Measurements from ENCODE around the gene XPNPEP1.

Gene XPNPEP1

DNA sequence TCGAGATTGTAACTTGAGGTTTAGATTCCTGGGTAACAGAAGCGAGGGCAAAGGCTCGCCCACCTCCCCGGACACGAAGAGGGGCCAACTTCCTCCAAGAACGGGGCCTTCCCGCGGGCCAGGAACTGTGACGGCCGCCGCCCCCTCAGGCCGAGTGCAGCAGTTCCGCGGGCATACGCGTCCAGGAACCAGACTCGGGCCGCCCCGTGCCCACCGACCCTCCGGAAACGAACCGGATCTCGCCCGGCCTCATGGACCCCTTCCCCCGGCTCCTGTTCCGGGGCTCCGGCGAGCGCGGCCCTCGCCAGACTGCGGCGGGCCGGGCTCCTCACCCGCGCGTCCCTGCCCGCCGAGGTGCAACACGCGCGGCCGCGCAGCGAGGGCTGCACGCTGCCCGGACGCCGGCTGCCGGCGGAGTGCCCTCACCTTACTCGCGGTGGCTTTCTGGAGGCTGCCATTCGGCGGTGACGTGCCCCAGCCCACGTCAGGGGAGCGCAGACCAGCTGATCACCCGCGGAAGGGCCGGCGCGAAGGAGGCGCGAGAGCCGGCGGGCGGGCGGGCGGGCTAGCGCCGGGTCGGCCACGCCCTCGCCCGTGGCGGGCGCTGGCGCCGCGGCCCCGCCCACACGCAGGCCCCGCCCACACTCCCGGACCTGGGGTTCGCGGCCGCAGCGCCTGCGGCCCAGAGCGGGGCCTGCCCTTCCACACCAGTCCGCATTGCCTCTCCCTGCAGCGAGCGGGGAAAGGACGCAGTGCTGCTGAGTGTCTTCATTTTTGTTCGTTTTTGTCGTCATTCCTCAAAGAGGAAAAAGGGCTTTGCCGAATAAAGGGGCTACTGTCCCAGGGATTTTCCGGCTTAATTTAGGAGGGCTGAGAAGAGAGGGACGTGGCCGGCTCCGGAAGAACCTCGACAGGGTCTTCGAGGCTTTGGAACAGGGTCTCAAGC, at the start of gene XPNPEP1:
Gene XPNPEP1, minus strand, starts transcription at position 536 of the 946 bp plus-strand sequence. Its CDS starts 78 bp downstream, at position 458.
- DNase-seq = peak; percentile 89

- no peak for DNase-seq
Measured at GRCh38 chr10:109972372-109973001, 49.2 kb upstream of the XPNPEP1 start.

DNA sequence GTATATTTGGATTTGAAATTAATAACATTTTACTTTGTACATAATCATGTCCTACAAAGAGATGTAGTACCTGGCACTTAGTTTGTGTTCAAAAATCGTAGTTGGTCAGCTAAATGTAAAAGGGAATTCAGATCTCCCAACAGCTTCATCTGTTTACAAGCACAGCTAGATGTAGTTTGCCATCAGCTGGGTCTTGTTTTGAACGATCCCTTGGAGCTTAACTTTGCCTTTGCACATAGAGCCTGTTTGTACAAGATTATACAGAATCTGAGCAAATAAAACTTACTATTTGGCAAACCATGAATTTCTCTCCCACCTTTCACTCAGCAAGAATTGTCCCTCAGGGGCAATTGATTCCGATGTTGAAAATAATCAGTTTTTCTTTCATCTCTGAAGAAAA, 48.3 kb upstream of the XPNPEP1 start:
- DNase-seq = no peak

DNA sequence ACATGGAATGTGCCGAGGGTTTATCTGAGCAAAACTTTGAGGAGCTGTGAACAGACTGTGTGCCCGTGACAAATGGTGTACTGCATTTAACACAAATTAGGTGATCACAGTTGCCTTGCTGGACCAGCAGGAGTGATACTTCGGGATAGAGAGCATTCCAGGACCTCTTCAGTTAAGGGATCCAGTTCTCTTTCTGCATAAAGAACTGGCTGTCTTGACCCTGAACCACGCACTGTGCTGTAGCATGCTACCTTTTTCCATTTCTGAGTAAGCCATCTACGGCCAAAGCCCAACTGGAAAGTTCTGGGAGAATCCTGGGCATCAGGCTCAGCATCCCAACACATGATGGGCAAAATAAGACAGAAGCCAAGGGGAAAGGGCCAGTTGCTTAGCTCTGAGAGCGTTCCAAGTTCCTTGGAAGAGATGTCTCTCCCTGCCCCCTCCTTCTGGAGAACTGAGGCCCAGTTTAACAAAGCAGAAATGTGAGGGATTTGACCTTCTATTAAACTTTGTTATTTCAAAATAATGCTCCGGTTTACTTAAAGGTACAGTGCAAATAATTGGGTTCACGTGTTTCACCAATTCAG, 46.5 kb upstream of the XPNPEP1 start:
- no peak for DNase-seq

DNA sequence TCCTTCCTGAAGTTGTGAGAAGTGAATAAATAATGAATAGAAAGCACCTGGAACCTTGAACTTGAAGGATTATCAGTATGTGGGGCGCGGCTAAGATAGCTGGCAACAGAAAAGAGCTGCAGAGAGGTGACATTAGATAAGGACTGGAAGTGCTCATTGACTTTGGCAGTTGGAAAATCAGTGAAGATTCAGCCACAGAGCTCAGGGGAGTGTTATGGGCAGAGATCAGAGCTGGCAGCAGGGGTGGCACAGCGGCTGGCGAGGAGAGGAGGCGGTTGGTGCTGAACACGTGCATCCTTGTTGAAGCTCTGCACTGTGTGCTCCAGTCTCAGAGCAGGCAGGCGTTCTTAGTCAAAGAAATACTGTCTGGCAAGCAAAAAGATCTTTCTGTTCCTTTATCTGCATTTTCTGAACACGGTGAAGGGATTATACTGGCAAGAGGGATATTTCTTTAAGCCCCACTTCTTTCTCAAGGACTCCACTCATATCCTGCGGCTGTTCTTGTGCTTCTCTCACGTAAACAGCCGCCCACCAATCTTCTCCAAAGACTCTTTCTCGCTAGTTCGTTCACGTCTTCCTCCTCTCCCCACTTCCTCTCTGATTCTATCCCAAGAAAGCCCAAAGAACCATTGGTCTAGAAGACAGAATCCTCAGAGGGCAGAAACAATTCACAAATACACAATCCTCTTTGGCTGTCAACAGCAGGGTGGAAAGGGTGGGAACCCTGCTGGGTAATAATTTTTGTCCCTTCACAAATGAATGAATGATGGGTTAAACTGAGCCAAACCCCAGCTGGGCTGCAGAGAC, 45.8 kb upstream of the XPNPEP1 start:
- DNase-seq = no peak

DNA sequence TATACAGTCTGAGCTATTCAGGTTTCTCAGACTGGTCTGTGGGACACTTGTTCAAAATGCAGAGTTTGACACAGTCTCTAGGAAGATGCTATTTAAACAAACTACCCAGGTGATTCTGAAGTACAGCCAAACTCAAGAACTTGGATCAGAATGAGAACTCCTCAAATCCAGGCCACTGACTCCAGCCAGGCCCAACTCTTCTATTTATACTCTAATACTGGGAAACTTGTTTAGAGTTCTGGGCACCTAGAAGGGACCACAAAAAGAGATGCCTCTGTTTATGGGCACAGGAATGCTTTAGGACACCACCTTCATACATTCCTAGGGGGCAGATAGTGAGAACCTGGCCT, 44.4 kb upstream of the XPNPEP1 start:
- no peak for DNase-seq

- no peak for DNase-seq
Measured at GRCh38 chr10:109966961-109967738, 43.8 kb upstream of the XPNPEP1 start.

- no peak for DNase-seq
Measured at GRCh38 chr10:109964318-109964717, 41.0 kb upstream of the XPNPEP1 start.

DNA sequence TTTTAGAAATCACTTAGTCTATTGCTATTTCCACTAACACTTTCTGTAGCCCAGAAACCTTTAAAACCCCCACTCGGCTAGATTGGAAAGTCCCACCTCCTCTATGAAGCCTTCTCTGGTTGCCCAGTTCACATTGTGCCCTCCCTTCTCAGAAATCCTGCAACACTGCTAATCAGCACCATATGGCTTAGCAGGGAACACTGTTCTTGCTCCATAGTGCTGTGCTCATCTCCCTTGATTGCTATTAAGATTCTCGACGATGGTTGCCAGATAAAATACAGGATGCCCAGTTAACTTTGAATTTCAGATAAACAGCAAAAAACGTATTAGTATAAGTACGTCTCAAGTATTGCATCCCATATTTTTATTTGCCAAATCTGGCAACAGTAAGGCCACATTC, 40.1 kb upstream of the XPNPEP1 start:
- DNase-seq = no peak

- no peak for DNase-seq
Measured at GRCh38 chr10:109962247-109962646, 38.9 kb upstream of the XPNPEP1 start.

DNA sequence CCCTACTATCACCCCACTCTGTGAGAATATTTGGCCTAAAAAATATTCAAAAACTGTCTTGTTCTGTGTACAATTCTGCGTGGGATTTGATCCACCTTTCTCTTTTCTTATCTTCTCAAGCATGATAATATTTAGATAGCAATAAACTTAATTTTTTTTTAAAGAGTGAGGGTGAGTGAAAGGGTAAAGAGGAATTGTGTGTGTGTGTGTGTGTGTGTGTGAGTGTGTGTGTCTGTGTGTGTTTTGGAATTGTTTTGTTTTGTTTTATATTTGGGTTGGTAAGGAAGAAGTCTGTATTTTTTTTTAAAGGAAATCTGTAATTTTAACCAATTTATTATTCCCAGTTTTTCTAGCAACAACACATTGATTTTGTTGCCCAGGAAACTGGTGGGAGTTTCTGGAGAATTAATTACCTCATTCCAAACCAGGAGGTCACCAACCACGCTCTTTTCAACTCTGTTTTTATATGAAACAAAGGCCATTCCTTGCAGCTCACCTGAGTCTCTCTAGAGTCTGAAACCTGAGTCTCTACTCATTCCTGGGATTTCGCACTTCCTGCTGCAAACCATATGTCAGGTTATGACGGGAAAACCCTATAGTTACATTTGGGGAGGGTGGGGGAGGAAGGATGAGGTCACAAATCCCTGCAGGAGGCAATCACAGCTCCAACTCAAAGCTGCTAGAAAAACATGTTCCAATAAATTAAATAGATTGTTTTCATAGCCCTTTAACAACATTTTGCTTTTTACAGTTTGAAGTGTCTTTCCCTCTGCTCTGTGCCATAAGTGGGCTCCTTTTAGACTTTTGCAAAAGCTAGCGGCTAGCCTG, 38.1 kb upstream of the XPNPEP1 start:
- no peak for DNase-seq

- DNase-seq = no peak
Measured at GRCh38 chr10:109960682-109961081, 37.4 kb upstream of the XPNPEP1 start.

GRCh38 chr10:109959259-109960145, 36.2 kb upstream of the XPNPEP1 start:
- DNase-seq = no peak

DNA sequence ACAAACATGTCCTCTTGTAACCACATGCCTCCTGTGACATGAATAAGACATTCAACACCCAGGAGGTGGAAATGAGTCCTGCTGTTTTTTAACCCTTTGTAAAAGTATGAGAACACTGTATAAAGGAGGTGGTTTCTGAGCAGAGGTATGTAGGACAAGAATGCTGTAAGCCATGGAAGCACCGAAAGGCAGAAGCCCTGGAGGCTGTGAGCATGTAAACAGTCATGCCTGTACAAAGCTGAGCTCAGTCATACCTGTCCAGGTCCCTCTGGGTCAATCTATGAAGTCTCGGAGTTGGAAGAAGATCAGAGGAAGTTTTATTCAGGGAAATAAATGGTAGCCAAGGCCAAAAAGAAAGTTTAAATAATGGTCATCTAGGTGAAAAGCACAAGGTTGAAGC, 34.7 kb upstream of the XPNPEP1 start:
- no peak for DNase-seq

DNA sequence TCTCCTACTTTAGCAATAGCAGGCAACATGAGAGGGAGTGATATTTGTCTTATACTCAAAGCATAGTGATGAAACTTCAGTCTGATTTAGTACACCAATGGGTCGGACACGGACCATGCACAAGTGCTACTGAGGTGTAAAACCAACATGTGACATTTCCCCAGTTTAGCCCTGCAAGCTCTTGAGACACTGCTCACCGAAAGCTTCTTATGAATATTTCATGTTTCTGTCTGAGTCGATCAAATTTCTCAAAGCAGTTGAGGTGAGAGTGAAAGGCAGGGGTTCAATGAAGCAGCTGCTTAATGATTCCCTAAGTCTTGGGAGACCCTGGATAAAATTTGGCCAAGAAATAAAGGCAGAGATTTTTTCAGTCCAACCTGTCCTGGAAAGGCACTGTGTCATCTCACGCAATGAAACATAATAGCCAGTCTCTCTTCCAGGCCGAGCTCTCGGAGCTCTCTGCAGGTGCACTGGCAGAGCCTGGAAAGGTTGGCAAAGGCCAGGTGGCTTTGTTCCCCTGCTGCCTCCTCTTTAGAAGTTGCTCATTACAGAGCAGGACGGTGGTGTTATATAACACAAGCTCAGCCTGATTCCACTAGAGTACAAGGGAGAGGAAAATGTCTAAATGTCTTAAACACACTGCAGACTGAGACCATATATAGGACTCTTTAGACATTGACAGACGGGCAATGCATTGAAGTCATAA, 33.9 kb upstream of the XPNPEP1 start:
- DNase-seq = no peak

DNA sequence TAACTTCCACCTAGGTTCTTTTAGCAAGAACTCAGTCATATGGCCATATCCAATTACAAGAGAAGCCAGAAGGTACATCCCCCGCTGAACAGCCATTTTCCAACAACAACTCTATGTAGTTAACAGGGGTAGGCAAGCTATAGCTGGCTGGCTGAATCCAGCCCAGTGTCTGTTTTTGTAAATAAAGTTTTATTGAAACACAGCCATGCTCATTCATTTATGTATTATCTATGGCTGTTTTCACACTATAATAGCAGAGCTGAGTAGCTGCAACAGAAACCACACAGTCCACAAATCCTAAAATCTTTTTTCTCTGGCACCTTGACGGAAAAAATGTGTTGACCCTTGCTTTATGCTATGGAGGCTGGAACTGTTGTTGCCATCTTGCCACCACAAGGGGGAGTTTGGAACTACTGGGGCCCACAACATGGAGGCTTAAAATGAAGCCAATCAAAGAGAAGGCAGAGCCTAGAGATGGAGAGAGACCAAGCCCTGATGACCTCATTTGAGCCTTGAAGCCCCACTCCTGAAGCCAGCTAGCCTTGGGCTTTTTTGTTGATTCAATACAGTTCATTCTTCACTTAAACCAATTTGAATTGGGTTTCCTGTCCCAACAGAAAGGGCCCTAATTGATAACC, 33.3 kb upstream of the XPNPEP1 start:
- DNase-seq = no peak

GRCh38 chr10:109953766-109954165, 30.5 kb upstream of the XPNPEP1 start:
- no peak for DNase-seq

DNA sequence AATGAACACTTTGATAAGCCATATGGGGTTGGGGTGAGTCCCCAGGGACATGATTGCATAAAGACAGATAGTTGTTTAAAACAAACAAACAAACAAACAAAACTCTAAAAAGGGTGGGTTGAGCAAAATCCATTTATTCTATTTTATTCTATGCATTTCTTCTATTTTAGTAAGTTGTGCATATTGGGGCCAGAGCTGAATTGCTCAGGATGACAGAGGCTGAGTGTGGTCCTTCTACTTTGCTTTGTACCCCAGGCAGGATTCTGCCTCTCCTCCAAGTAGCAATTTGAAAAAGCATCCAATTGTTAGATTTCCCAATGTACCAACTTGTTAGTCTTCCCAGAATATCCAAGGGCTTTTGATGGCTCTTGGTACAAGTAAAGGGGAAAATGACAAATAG, 29.2 kb upstream of the XPNPEP1 start:
- no peak for DNase-seq

Measured in CD4-positive, alpha-beta T cell treated with Interleukin-15 for 1 hour (primary cell).